ENCODE results near the gene TSSC4.

The TSSC4 gene

DNA sequence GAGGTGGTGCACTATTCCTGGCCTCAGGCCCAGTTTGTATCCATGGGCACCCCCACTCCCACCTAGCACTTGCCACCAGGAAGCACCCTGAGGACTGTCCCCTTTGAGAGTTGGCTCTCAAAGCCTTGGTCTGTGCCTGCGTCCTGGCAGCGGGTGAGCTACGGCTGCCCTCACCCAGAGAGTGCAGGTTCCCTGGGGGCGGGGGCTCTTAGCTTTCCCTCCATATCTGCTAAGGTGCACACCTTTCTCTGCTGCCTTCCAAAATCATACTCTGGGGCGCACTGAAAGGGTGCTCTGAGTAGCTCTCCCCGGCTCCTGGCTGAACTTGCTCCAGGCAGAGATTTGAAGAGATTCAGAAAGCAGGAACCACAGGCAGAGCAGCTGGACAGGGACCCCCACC, 51.4 kb downstream of the TSSC4 start:
- DNase-seq, result no peak

DNA sequence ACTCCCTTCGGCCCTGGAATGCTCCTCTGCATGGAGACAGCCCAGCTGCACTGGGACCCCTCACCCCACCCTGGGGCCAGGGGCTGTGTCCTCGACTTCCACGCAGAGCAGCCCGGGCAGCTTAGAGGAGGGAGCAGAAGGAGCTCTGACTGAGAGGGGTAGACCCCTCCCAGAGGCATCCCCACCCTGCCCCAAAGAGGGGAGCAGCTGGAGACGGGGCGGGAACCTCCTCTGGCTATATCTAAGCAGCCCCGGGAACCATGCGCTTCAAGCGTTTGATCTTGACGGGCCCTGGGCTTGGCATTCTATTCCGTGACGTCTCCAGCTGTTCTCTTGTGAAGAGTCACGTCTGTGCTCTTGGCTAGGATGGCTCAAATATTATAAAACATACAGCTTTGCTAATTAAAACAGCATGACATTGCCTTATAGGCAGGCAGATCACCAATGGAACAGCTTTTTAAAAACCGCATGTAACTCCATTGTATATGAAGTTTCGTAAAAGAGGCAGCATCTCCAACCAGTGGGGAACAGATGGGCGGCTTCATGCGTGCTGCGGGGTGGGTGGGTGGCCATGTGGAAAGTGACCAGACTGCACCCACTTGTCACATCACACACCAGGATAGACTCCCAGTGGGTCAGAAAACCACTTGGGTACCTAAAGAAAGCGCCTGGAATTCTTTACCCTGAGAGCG, 51.9 kb downstream of the TSSC4 start:
- DNase-seq, result no peak

DNA sequence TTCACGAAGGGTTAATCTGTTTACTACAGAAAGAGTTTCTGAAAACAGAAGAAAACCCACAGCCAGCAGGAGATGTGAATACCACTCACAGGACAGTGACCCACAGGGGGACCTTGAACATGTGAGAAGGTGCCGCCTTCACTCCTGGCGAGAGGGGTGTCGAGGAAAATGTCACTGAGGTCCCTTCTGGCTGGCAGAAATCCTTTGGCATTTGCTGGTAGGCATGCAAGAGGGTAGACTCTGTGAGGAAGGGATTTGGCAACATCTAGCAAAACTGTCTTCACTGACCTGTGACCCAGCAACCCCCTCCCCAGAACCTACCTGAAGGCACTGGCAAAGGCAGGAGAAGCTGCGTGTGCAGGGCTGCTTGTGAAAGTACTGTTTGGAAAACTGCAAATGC, 52.9 kb downstream of the TSSC4 start:
- no peak for DNase-seq
